Measurements from ENCODE around the gene SLC17A7.

SLC17A7 gene

GRCh38 chr19:49425922-49426592, 15.3 kb downstream of the SLC17A7 start:
- DNase-seq, result no peak

DNA sequence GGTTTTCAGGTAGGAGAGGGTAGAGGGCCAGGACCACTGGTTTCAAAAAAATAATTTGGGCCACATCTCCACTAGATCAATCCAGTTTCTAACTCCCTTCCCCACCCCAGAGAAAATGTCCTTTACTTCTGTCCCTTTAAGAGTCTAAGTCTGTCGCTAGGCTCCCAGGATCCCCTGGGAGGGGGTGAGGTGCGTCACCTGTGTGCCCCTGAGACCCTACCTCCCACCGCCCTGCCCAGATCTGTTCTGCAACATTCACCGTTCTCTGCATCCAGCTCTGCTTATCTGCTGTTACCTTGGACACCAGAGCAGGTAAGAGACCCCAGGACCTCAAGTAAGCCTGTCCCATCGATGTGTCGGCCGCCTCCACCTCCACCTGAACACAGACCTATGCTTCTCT, 16.1 kb downstream of the SLC17A7 start, which contains the start of gene GFY:
Gene GFY (plus strand): TSS at position 211 of the 400 bp plus-strand sequence. CDS start 1,043 bp downstream, outside the sequence.
- no peak for DNase-seq

DNA sequence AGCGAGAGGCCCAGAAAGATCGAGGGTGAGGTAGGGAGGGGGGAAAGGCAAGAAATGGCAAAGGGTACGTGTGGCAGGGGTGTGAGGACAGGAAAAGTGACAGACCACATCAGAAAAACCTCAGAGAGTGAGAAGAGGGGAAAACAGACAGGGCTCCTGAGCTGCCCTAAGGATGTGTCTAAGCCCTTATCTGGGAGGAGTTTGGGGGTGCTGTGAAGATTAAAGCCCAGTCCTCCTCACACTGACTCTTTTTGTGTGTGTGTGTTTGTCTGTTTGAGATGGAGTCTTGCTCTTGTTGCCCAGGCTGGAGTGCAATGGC, 17.4 kb downstream of the SLC17A7 start:
- no peak for DNase-seq

DNA sequence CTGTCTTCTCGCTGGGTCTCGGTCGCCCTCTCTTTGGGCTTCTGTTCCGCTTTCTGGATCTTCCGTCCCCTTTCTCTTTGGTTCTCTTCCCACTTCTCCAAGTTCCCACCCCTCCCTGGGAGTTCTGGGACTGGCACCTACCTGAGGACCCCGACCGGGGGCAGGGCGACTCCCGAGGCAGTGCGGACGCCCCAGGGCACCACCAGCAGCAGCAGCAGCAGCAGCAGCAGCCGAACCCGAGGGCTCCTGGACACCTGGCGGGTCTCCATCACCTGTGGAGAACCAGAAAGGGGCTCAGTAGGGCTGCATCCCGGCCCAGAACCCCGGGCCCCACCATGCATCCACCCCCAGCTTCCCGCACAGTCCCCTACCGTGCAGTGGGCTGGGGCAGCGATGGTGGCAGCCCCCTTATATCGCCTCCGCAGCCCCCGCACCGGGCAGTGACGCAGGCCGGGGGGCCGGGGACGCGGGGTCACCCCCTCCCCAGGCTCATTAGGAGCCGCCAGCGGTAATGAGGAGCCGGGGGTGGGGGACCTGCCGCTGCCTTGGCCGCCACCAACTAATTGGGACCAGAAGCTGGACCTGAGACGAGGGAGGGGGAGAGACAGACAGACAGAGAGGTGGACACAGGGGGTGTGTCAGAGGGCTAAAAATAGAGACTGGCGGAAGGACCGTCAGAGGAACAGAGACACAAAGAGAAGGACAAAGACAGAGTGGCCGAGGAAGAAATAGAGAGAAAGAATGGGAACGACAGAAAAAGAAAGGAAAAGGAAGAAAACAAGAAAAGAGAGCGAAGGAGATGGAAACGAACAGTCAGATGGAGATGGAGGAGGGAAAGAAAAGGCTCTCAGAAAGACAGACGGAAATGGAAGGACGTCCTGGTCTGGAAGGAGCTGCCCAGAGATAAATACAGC, 18.0 kb downstream of the SLC17A7 start, which contains the start of gene PTH2:
Gene PTH2 (minus strand): TSS at position 371 of the 914 bp plus-strand sequence. CDS start 102 bp downstream, at position 269.
- no peak for DNase-seq

GRCh38 chr19:49422407-49423070, 18.8 kb downstream of the SLC17A7 start:
- peak; percentile 54 for DNase-seq

GRCh38 chr19:49421878-49422202, 19.5 kb downstream of the SLC17A7 start:
- no peak for DNase-seq

DNA sequence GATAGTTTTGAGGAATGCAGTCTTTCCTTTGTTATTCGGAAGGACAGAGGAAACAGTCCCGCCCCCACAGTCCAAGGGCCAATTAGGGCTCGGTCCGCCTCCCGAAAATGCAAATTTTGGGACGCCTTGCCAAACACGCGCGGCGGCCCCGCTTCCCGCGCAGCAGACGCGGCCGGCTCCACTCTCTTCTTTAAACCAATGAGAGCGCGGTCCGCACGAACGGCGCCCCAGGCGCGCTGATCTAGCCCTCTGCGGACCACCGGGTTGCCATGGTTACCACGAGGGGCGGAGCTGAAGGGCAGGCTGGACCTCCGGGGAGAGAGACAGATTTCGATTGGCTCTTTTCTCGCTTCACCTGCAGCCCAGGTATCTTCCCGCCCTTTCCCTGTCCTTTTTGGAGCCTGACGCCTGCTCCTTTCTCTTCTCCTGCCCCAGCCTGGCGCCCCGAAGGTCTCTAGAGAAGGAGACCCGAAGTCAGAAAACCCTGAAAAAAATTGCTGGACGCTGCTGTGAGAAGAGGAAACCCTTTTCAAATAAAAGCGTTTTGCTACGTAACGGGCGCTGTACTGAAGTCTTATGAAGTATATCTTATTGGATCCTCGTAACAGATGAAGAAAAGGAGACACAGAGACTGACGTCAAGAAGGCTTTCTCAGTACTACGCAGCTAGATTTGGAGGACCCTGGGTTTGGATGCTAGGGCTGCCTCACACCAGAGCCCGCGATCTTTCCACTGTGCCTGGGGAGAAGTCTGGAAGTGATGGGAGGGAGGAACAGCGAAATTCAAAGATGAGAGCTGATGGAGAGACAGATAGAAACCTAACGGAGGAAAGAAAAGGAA, 20.1 kb downstream of the SLC17A7 start:
- peak; percentile 67 for DNase-seq

DNA sequence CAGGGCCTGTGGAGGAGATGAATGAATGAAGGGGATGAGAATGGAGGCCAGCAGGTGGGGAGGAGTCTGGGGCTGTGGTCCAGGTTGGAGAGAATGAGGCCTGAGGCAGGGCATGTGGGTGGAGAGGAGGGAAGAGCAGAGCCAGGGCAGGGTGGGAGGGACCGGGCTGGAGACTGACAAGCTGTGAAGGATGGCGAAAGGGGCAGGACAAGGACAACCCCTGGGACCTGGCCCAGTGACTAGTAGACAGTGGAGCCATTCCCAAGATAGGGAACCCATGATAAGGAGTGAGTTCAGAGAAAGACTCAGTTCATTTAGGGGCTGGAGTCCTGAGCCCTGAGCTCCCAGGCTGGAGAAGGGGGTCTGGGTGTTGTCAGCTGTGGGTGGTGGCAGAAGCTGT, 21.1 kb downstream of the SLC17A7 start:
- no peak for DNase-seq

DNA sequence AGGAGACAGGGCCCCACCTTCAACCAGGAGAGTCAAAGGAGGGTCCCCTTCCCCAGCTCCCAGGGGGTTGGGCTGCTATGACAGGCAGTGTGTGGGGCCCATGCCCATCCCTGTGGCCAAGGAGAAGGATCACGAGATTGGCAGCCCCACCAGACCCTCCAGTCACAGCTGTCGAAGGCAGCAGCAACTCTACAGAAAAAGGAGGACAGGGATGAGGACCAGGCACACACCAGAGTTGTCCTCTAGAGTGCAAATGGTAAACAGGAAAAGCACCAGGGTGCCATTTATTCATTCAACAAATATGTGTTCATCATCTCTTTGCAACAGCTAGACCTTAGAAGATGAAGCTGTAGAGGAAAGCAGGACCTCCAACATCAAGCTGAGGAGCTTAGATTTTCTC, 22.2 kb downstream of the SLC17A7 start:
- no peak for DNase-seq

- DNase-seq, result no peak
Measured at GRCh38 chr19:49418511-49418910, 22.8 kb downstream of the SLC17A7 start.

DNA sequence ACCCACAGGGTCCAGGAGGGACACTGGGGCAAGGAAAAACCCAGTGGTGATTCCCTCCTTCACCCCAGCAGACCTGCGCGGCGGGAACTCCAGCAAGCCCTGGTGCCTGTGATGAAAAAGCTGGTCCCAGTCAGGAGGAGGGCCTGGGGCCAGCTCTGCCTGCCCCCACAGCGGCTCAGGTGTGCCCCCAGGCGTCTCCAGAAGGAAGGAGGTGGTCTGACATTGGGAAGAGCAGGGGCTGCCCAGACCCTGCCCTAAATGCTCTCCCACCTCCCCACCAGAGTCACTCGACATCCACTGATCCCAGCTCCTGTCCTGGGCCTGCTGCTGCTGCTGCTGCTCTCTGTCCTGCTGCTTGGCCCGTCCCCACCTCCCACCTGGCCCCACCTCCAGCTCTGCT, 24.2 kb downstream of the SLC17A7 start:
- DNase-seq, result no peak

DNA sequence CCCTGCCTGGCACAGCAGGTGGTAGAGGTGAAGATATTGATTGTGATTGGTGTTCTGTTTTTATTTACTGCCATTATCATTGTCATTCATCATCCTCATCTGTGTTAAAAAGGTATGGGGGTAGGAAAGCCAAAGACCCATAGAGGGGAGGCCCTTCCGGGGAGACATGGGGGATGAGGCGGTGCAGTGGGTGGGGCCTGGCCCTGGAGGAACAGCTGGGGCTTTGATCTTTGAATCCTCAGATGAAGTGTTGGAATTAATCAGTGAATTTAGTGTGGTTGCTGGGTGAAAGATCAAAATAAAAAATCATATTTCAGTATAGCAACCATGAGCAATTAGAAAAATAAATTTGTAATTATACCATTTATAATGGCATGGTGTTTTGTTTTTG, 25.5 kb downstream of the SLC17A7 start:
- DNase-seq, result no peak

DNA sequence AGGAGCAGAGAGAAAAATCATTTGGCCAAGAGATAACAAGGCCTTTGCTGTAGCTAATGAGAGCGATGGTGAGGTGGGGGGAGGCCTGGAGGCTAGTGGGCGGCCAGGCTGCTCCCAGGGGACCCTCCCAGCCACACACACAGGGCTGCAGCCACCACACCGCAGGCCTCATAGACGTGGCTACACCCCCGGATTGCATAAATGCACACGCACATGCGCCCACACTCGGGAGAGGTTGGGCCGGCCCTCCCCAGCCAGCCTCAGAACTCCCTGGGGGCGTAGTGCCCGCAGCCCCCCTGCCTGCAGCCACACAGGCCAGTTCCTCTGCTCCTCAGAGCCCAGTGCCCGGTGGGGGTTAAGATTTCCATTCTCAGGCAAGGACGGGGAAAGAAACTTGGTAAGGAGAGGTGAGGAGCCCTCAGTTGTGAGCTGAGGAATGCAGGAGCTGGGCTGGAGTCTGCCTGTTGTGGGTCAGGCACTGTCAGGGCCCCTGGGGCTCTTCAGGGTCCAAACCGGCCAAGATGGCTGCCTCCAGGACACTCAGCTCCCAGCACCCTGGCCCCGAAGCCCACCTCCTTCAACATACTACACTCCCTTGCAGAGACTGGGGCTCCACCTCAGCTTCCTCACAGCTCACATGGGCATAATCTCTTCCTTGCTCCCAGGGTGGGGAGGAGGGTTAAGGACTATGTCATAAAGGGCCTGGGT, 26.1 kb downstream of the SLC17A7 start:
- no peak for DNase-seq

GRCh38 chr19:49414256-49414655, 27.1 kb downstream of the SLC17A7 start:
- no peak for DNase-seq

- no peak for DNase-seq
Measured at GRCh38 chr19:49413348-49413747, 28.0 kb downstream of the SLC17A7 start.

DNA sequence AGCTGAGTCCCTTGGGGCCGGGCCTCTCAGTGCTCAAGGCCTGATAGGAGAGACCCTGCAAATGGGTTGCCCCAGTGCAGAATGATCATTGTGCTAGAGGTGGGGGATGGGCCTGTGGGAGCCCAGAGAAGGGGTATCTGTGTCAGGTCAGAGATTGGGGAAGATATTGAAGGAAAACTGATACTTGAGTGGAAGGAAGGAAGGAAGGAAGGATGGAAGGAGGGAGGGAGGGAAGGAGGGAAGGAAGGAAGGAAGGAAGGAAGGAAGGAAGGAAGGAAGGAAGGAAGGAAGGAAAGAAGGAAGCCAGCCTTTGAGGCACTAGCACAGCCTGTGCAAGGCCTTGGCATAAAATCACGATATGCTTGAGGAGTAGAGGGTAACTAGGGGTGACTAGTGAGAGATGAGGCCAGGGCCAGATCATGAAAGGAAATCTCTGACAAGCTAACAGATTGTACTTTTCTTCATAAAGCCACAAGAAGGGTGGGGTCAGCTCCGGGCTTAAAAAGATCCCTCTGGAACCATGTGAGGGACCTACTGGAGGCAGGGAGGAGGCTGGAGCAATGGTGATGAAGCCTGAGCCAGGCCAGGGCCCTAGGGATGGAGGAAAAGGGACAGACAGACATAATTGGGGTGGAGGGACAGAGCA, 29.5 kb downstream of the SLC17A7 start:
- DNase-seq, result no peak

GRCh38 chr19:49409441-49410029, 31.8 kb downstream of the SLC17A7 start:
- DNase-seq, result peak; percentile 70

DNA sequence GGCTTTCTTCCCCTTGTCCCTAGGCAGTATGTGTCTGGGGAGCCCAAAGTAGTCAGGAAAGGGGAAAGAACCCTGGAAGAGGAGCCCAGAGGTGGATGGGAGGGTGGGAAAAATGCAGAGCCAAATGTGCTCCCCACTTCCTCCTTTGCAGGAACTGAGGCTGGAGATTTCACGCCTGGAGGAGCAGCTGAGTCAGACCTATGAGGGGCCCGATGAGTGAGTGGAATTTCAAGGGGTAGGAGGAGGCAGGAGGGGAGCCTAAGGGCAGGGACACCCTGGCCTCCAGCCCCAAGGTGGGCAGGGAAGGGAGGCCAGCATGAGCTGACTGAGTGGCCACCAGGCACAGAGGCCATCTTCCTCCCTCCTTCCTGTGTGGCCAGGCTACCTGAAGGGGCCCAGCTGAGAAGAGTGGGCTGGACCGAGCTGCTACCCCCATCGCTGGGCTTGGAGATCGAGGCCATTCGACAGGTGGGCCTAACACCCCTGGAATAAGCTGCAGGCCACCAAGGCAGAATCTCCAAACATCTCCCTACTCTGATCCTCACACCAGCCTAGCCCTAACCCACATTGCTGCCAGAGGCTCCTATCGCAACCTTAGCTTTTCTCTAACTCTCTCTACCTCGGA, 32.4 kb downstream of the SLC17A7 start:
- DNase-seq, result peak; percentile 45

GRCh38 chr19:49407482-49408015, 33.8 kb downstream of the SLC17A7 start:
- DNase-seq, result no peak

GRCh38 chr19:49407079-49407478, 34.2 kb downstream of the SLC17A7 start:
- DNase-seq, result no peak
